ENCODE data around the gene CLDN20. TPM values are rescaled to one million over a fixed set of nuclear protein-coding genes. Genes with fewer than 3 reads are reported as not detected.
"Not testable (repeated sequence)": the region's sequence is repeated elsewhere in the genome, so short reads cannot be mapped to it uniquely, and the experiment has no call there.

Gene CLDN20, protein sequence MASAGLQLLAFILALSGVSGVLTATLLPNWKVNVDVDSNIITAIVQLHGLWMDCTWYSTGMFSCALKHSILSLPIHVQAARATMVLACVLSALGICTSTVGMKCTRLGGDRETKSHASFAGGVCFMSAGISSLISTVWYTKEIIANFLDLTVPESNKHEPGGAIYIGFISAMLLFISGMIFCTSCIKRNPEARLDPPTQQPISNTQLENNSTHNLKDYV
- 0.67 TPM for polyA plus RNA-seq
- long read RNA-seq, donor 1: 0 reads
- long read RNA-seq, donor 2: 0 reads
- long read RNA-seq, donor 3: 0 reads
- long read RNA-seq, donor 4: 0 reads
- long read RNA-seq, donor 5: 0 reads
- long read RNA-seq, donor 6: 0 reads
- long read RNA-seq, donor 7, partial matches to known transcripts: 0 of 8 reads
- long read RNA-seq, donor 7, other reads (novel, unspliced or antisense): 8 of 8 reads
- long read RNA-seq, donor 8: 0 reads
- long read RNA-seq, donor 9: 0 reads
- long read RNA-seq, donor 10: 0 reads
- long read RNA-seq, donor 11: 0 reads

DNA sequence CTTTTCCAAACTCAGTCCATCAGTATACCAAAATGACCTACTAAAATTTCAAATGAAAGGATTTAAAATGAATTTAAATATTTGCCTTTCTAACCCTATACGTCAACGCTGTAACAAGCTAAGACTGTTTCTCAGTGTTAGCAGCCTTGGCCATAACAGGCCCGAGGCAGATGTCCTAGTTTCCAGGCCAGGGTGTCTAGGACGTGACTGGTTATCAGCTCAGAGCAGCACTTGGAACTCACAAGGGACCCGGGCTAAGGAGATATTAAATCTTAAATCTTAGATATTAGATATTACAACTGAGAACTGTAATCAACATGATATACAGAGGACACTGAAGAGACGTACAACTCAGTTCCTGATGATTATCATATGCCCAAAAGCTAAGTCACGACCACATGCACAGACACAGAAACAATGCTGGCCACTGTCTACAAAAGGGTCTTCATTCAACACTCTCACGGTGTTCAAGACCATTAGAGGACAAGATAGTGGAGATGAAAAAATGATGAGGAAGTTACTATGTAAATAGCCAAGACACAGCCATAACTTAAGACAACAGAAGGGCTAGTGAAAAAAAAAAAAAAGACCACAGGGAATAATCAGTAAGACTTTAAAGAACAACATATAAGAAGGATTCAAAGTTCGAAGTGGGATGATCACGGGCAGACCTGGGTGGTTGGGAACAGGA, at the start of gene CLDN20:
Gene CLDN20 (plus strand): TSS at position 641 of the 691 bp plus-strand sequence. CDS start 11,707 bp downstream, outside the sequence.
- no peak within 1 kb of the TSS for H3K27ac ChIP-seq (ENCODE audit: low read length)
- 80% methylated on average over 3 of the region's 10 CpGs for WGBS (ENCODE audit: insufficient coverage, low lambda C conversion rate)
- no peak within 1 kb of the TSS for H3K4me3 ChIP-seq (ENCODE audit: low read length)
- no peak for DNase-seq
- H3K4me1 ChIP-seq (ENCODE audit: control insufficient read depth, insufficient read depth, low read length): no peaks in the 10 kb centered on the region
- no peaks in the 10 kb centered on the region for H3K27me3 ChIP-seq (ENCODE audit: control insufficient read depth, insufficient read depth, low read length)
- no peaks in the 10 kb centered on the region for H3K9me3 ChIP-seq (ENCODE audit: control insufficient read depth, low read depth, low read length)
- peaks cover 29% of the 10 kb centered on the region for H3K36me3 ChIP-seq (ENCODE audit: control insufficient read depth, insufficient read depth, low read length)

- Histone ChIP-seq H3K4me3 (ENCODE audit: low read length) (no peak overlapping the region), H3K27me3 (ENCODE audit: control insufficient read depth, insufficient read depth, low read length) (no peaks in the 10 kb centered on the region), H3K36me3 (ENCODE audit: control insufficient read depth, insufficient read depth, low read length) (peaks cover 26% of the 10 kb centered on the region), H3K4me1 (ENCODE audit: control insufficient read depth, insufficient read depth, low read length) (no peaks in the 10 kb centered on the region), H3K27ac (ENCODE audit: low read length) (no peak overlapping the region), H3K9me3 (ENCODE audit: control insufficient read depth, low read depth, low read length) (no peaks in the 10 kb centered on the region)
- no peak for DNase-seq
- no CpG with 5 or more reads among the region's 4 CpGs for WGBS (ENCODE audit: insufficient coverage, low lambda C conversion rate)
Observed at GRCh38 chr6:155215906-155216305, 47.9 kb upstream of the CLDN20 start.

GRCh38 chr6:155216312-155217046, 47.3 kb upstream of the CLDN20 start:
- Histone ChIP-seq H3K36me3 (ENCODE audit: control insufficient read depth, insufficient read depth, low read length) (peaks cover 24% of the 10 kb centered on the region), H3K9me3 (ENCODE audit: control insufficient read depth, low read depth, low read length) (no peaks in the 10 kb centered on the region), H3K27me3 (ENCODE audit: control insufficient read depth, insufficient read depth, low read length) (no peaks in the 10 kb centered on the region), H3K4me3 (ENCODE audit: low read length) (no peak overlapping the region), H3K27ac (ENCODE audit: low read length) (no peak overlapping the region), H3K4me1 (ENCODE audit: control insufficient read depth, insufficient read depth, low read length) (no peaks in the 10 kb centered on the region)
- WGBS (ENCODE audit: insufficient coverage, low lambda C conversion rate): no CpG with 5 or more reads among the region's 11 CpGs
- DNase-seq: no peak

DNA sequence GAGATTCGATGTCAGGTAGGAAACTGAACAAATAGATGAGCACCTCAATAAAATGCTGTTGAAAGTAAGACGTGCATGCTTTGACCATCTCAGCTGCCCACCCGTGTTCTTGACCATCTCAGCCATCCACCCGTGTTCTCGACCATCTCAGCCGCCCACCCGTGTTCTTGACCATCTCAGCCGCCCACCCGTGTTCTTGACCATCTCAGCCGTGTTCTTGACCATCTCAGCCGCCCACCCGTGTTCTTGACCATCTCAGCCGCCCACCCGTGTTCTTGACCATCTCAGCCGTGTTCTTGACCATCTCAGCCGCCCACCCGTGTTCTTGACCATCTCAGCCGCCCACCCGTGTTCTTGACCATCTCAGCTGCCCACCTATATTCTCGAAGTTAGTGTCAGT, 45.1 kb upstream of the CLDN20 start:
- H3K27ac ChIP-seq (ENCODE audit: low read length); H3K4me1 ChIP-seq (ENCODE audit: control insufficient read depth, insufficient read depth, low read length); H3K27me3 ChIP-seq (ENCODE audit: control insufficient read depth, insufficient read depth, low read length); DNase-seq; H3K9me3 ChIP-seq (ENCODE audit: control insufficient read depth, low read depth, low read length); H3K4me3 ChIP-seq (ENCODE audit: low read length); H3K36me3 ChIP-seq (ENCODE audit: control insufficient read depth, insufficient read depth, low read length): not testable (repeated sequence)
- WGBS (ENCODE audit: insufficient coverage, low lambda C conversion rate): no CpG with 5 or more reads among the region's 20 CpGs

GRCh38 chr6:155219299-155219698, 44.5 kb upstream of the CLDN20 start:
- H3K4me3 ChIP-seq (ENCODE audit: low read length): no peak overlapping the region
- DNase-seq: no peak
- H3K9me3 ChIP-seq (ENCODE audit: control insufficient read depth, low read depth, low read length): no peaks in the 10 kb centered on the region
- H3K4me1 ChIP-seq (ENCODE audit: control insufficient read depth, insufficient read depth, low read length): peaks cover 6% of the 10 kb centered on the region
- no peaks in the 10 kb centered on the region for H3K27me3 ChIP-seq (ENCODE audit: control insufficient read depth, insufficient read depth, low read length)
- H3K36me3 ChIP-seq (ENCODE audit: control insufficient read depth, insufficient read depth, low read length): peaks cover 8% of the 10 kb centered on the region
- WGBS (ENCODE audit: insufficient coverage, low lambda C conversion rate): 80% methylated on average over 1 of the region's 7 CpGs
- no peak overlapping the region for H3K27ac ChIP-seq (ENCODE audit: low read length)

- Histone ChIP-seq H3K4me1 (ENCODE audit: control insufficient read depth, insufficient read depth, low read length) (peaks cover 12% of the 10 kb centered on the region), H3K9me3 (ENCODE audit: control insufficient read depth, low read depth, low read length) (no peaks in the 10 kb centered on the region), H3K27me3 (ENCODE audit: control insufficient read depth, insufficient read depth, low read length) (no peaks in the 10 kb centered on the region), H3K36me3 (ENCODE audit: control insufficient read depth, insufficient read depth, low read length) (peaks cover 8% of the 10 kb centered on the region), H3K4me3 (ENCODE audit: low read length) (no peak overlapping the region), H3K27ac (ENCODE audit: low read length) (no peak overlapping the region)
- no CpG with 5 or more reads among the region's 5 CpGs for WGBS (ENCODE audit: insufficient coverage, low lambda C conversion rate)
- no peak for DNase-seq
Observed at GRCh38 chr6:155219858-155220301, 43.9 kb upstream of the CLDN20 start.

GRCh38 chr6:155221086-155221485, 42.7 kb upstream of the CLDN20 start:
- no peak overlapping the region for H3K4me3 ChIP-seq (ENCODE audit: low read length)
- H3K4me1 ChIP-seq (ENCODE audit: control insufficient read depth, insufficient read depth, low read length): peaks cover 12% of the 10 kb centered on the region
- H3K27me3 ChIP-seq (ENCODE audit: control insufficient read depth, insufficient read depth, low read length): no peaks in the 10 kb centered on the region
- WGBS (ENCODE audit: insufficient coverage, low lambda C conversion rate): 80% methylated on average over 1 of the region's 4 CpGs
- no peak overlapping the region for H3K27ac ChIP-seq (ENCODE audit: low read length)
- no peaks in the 10 kb centered on the region for H3K9me3 ChIP-seq (ENCODE audit: control insufficient read depth, low read depth, low read length)
- peaks cover 8% of the 10 kb centered on the region for H3K36me3 ChIP-seq (ENCODE audit: control insufficient read depth, insufficient read depth, low read length)
- DNase-seq: no peak

DNA sequence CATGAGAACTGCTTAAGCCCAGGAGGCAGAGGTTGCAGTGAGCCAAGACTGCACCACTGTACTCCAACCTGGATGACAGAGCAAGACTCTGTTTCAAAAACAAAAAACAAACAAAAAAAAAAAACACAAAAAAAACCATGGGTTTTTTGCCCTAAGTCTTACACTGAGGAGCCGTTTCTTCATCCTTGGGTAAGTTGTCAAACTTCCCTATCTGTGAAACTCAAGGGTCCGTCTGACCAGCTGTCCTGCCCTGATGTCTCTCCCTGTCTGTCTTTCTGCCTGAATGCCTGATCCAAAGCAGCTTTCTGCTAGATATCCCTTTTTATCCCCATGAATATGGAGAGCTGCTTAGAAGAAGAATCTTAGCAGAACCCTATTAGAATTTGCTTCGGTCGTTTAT, 41.3 kb upstream of the CLDN20 start:
- peaks cover 12% of the 10 kb centered on the region for H3K4me1 ChIP-seq (ENCODE audit: control insufficient read depth, insufficient read depth, low read length)
- no peak overlapping the region for H3K27ac ChIP-seq (ENCODE audit: low read length)
- H3K27me3 ChIP-seq (ENCODE audit: control insufficient read depth, insufficient read depth, low read length): no peaks in the 10 kb centered on the region
- no peak for DNase-seq
- no peaks in the 10 kb centered on the region for H3K9me3 ChIP-seq (ENCODE audit: control insufficient read depth, low read depth, low read length)
- H3K4me3 ChIP-seq (ENCODE audit: low read length): no peak overlapping the region
- 80% methylated on average over 2 of the region's 4 CpGs for WGBS (ENCODE audit: insufficient coverage, low lambda C conversion rate)
- peaks cover 8% of the 10 kb centered on the region for H3K36me3 ChIP-seq (ENCODE audit: control insufficient read depth, insufficient read depth, low read length)

- Histone ChIP-seq H3K27me3 (ENCODE audit: control insufficient read depth, insufficient read depth, low read length) (no peaks in the 10 kb centered on the region), H3K4me3 (ENCODE audit: low read length) (no peak overlapping the region), H3K4me1 (ENCODE audit: control insufficient read depth, insufficient read depth, low read length) (peaks cover 12% of the 10 kb centered on the region), H3K27ac (ENCODE audit: low read length) (peak overlapping the region; percentile 81), H3K9me3 (ENCODE audit: control insufficient read depth, low read depth, low read length) (no peaks in the 10 kb centered on the region), H3K36me3 (ENCODE audit: control insufficient read depth, insufficient read depth, low read length) (peaks cover 5% of the 10 kb centered on the region)
- peak; percentile 64 to 88 for DNase-seq
- WGBS (ENCODE audit: insufficient coverage, low lambda C conversion rate): 16% methylated on average over 3 of the region's 12 CpGs
Observed at GRCh38 chr6:155223646-155224451, 40.0 kb upstream of the CLDN20 start.
